HUES6 (cell line): ENCODE measurements around the gene CCBE1.

Experiments used
- H3K27ac ChIP-seq: 2 replicates; pipeline ENCODE4 v1.7.0; 2013; ENCODE audit warnings: low read depth, mild to moderate bottlenecking, low read length, inconsistent platforms
- H3K27me3 ChIP-seq: 2 replicates; pipeline ENCODE4 v1.6.1; 2013; ENCODE audit warnings: low read length; ENCODE audit not compliant: control insufficient read depth, insufficient read depth
- H3K36me3 ChIP-seq: 2 replicates; pipeline ENCODE4 v1.6.1; 2013; ENCODE audit warnings: low read length; ENCODE audit not compliant: control insufficient read depth, insufficient read depth
- H3K4me1 ChIP-seq: 2 replicates; pipeline ENCODE4 v1.6.1; 2013; ENCODE audit warnings: low read length; ENCODE audit not compliant: control insufficient read depth, insufficient read depth
- H3K4me3 ChIP-seq: 2 replicates; pipeline ENCODE4 v1.5.1; 2013; ENCODE audit warnings: low read depth, low read length
- H3K9ac ChIP-seq: one replicate; pipeline ENCODE4 v1.6.1; 2013; ENCODE audit warnings: mild to moderate bottlenecking, low read length
- H3K9me3 ChIP-seq: 2 replicates; pipeline ENCODE4 v1.6.1; 2013; ENCODE audit warnings: low read depth, low read length; ENCODE audit not compliant: control insufficient read depth, insufficient read depth

Gene CCBE1

GRCh38 chr18:59665057-59666006 is 31.9 kb downstream of the CCBE1 start:
- H3K9me3 ChIP-seq: no peaks in the 10 kb centered on the region
- no peak overlapping the region for H3K27ac ChIP-seq
- no peaks in the 10 kb centered on the region for H3K27me3 ChIP-seq
- no peak overlapping the region for H3K4me3 ChIP-seq
- no peaks in the 10 kb centered on the region for H3K4me1 ChIP-seq
- H3K9ac ChIP-seq: no peak overlapping the region
- H3K36me3 ChIP-seq: no peaks in the 10 kb centered on the region

GRCh38 chr18:59664329-59664728 is 32.9 kb downstream of the CCBE1 start:
- Histone ChIP-seq H3K4me1 (peaks cover 3% of the 10 kb centered on the region; the same call in 1 of the 2 replicates), H3K9me3 (no peaks in the 10 kb centered on the region), H3K36me3 (no peaks in the 10 kb centered on the region), H3K27ac (no peak overlapping the region), H3K27me3 (no peaks in the 10 kb centered on the region), H3K4me3 (no peak overlapping the region), H3K9ac (no peak overlapping the region)

- H3K27ac ChIP-seq: no peak overlapping the region
- H3K9ac ChIP-seq: no peak overlapping the region
- peaks cover 3% of the 10 kb centered on the region; the same call in 1 of the 2 replicates for H3K4me1 ChIP-seq
- no peaks in the 10 kb centered on the region for H3K9me3 ChIP-seq
- H3K36me3 ChIP-seq: no peaks in the 10 kb centered on the region
- H3K4me3 ChIP-seq: no peak overlapping the region
- H3K27me3 ChIP-seq: no peaks in the 10 kb centered on the region
Observed at GRCh38 chr18:59663096-59663495, 34.1 kb downstream of the CCBE1 start.

GRCh38 chr18:59661891-59662701 is 35.1 kb downstream of the CCBE1 start:
- H3K36me3 ChIP-seq: no peaks in the 10 kb centered on the region
- H3K4me3 ChIP-seq: no peak overlapping the region
- H3K27me3 ChIP-seq: no peaks in the 10 kb centered on the region
- no peak overlapping the region for H3K27ac ChIP-seq
- no peaks in the 10 kb centered on the region for H3K9me3 ChIP-seq
- H3K9ac ChIP-seq: no peak overlapping the region
- H3K4me1 ChIP-seq: peaks cover 3% of the 10 kb centered on the region; the same call in 1 of the 2 replicates

- Histone ChIP-seq H3K9me3 (no peaks in the 10 kb centered on the region), H3K27ac (no peak overlapping the region), H3K4me1 (peaks cover 3% of the 10 kb centered on the region; the same call in 1 of the 2 replicates), H3K9ac (no peak overlapping the region), H3K36me3 (no peaks in the 10 kb centered on the region), H3K4me3 (no peak overlapping the region), H3K27me3 (no peaks in the 10 kb centered on the region)
Observed at GRCh38 chr18:59660786-59661743, 36.2 kb downstream of the CCBE1 start.

GRCh38 chr18:59660366-59660765 is 36.9 kb downstream of the CCBE1 start:
- Histone ChIP-seq H3K9me3 (no peaks in the 10 kb centered on the region), H3K36me3 (no peaks in the 10 kb centered on the region), H3K4me1 (peaks cover 3% of the 10 kb centered on the region; the same call in 1 of the 2 replicates), H3K27me3 (no peaks in the 10 kb centered on the region), H3K27ac (no peak overlapping the region), H3K9ac (no peak overlapping the region), H3K4me3 (no peak overlapping the region)

- Histone ChIP-seq H3K36me3 (no peaks in the 10 kb centered on the region), H3K9me3 (no peaks in the 10 kb centered on the region), H3K9ac (no peak overlapping the region), H3K4me3 (no peak overlapping the region), H3K27me3 (no peaks in the 10 kb centered on the region), H3K27ac (no peak overlapping the region), H3K4me1 (peaks cover 3% of the 10 kb centered on the region; the same call in 1 of the 2 replicates)
Observed at GRCh38 chr18:59659508-59660170, 37.6 kb downstream of the CCBE1 start.

- H3K4me1 ChIP-seq: peaks cover 3% of the 10 kb centered on the region; the same call in 1 of the 2 replicates
Observed at GRCh38 chr18:59658941-59659340, 38.3 kb downstream of the CCBE1 start.

GRCh38 chr18:59657012-59657411 is 40.2 kb downstream of the CCBE1 start:
- H3K9ac ChIP-seq: no peak overlapping the region
- no peak overlapping the region for H3K27ac ChIP-seq
- no peaks in the 10 kb centered on the region for H3K9me3 ChIP-seq
- no peaks in the 10 kb centered on the region for H3K27me3 ChIP-seq
- no peak overlapping the region for H3K4me3 ChIP-seq
- H3K4me1 ChIP-seq: peaks cover 3% of the 10 kb centered on the region; the same call in 1 of the 2 replicates
- no peaks in the 10 kb centered on the region for H3K36me3 ChIP-seq

More at GRCh38 chr18:59658941-59659340, 38.3 kb downstream of the CCBE1 start:
- Histone ChIP-seq H3K9me3 (no peaks in the 10 kb centered on the region), H3K36me3 (no peaks in the 10 kb centered on the region), H3K27ac (no peak overlapping the region), H3K9ac (no peak overlapping the region), H3K27me3 (no peaks in the 10 kb centered on the region), H3K4me3 (no peak overlapping the region)

GRCh38 chr18:59656373-59656887 is 40.8 kb downstream of the CCBE1 start:
- H3K4me3 ChIP-seq: no peak overlapping the region
- H3K27me3 ChIP-seq: no peaks in the 10 kb centered on the region
- no peaks in the 10 kb centered on the region for H3K36me3 ChIP-seq
- H3K27ac ChIP-seq: no peak overlapping the region
- peaks cover 3% of the 10 kb centered on the region; the same call in 1 of the 2 replicates for H3K4me1 ChIP-seq
- H3K9ac ChIP-seq: no peak overlapping the region
- H3K9me3 ChIP-seq: no peaks in the 10 kb centered on the region
